OCI-LY1 (cell line): Measurements from ENCODE around the gene RSAD1.

Experiments
- H2AFZ ChIP-seq: fragments of 200-600 bp; sonication (generic), shearing (Covaris generic); 2 replicates; pipeline ENCODE4 v1.6.0; 2014; ENCODE audit warnings: antibody characterized with exemption, mild to moderate bottlenecking, low read length
- H3F3A ChIP-seq: fragments of 200-600 bp; sonication (generic), shearing (Covaris generic); 2 replicates; pipeline ENCODE4 v1.6.0; 2014; ENCODE audit warnings: mild to moderate bottlenecking, antibody characterized with exemption, low read length, moderate library complexity; ENCODE audit not compliant: insufficient read depth
- H3K27ac ChIP-seq: fragments of 200-600 bp; sonication (generic); 2 replicates; pipeline ENCODE4 v1.5.1; 2014; ENCODE audit warnings: low read length, mixed run types, mild to moderate bottlenecking, low read depth; ENCODE audit not compliant: poor library complexity, severe bottlenecking
- H3K27me3 ChIP-seq: fragments of 200-600 bp; sonication (generic); 2 replicates; pipeline ENCODE4 v1.6.0; 2014; ENCODE audit warnings: antibody characterized with exemption, mild to moderate bottlenecking, low read length, moderate library complexity; ENCODE audit not compliant: insufficient read depth
- H3K36me3 ChIP-seq: fragments of 200-600 bp; sonication (generic); 2 replicates; pipeline ENCODE4 v1.6.1; 2014; ENCODE audit warnings: mild to moderate bottlenecking, antibody characterized with exemption, low read length, moderate library complexity, mixed read lengths; ENCODE audit not compliant: insufficient read depth
- H3K4me1 ChIP-seq: fragments of 200-600 bp; sonication (generic); 2 replicates; pipeline ENCODE4 v1.5.1; 2014; ENCODE audit warnings: mild to moderate bottlenecking, low read length, moderate library complexity; ENCODE audit not compliant: insufficient read depth, severe bottlenecking
- H3K4me2 ChIP-seq: fragments of 200-600 bp; sonication (generic), shearing (Covaris generic); 2 replicates; pipeline ENCODE4 v1.6.1; 2014; ENCODE audit warnings: low read length
- H3K4me3 ChIP-seq: fragments of 200-600 bp; sonication (generic); 2 replicates; pipeline ENCODE4 v1.5.1; 2014; ENCODE audit warnings: low read length, low read depth, mild to moderate bottlenecking, mixed read lengths; ENCODE audit not compliant: poor library complexity, severe bottlenecking
- H3K79me2 ChIP-seq: fragments of 200-600 bp; shearing (Covaris generic); 2 replicates; pipeline ENCODE4 v1.6.1; 2016; ENCODE audit warnings: mixed run types, low read length, mixed read lengths; ENCODE audit not compliant: insufficient read depth
- H3K9ac ChIP-seq: fragments of 200-600 bp; sonication (generic), shearing (Covaris generic); 2 replicates; pipeline ENCODE4 v1.6.1; 2014; ENCODE audit warnings: mild to moderate bottlenecking, low read length, mixed read lengths
- H3K9me2 ChIP-seq: fragments of 200-600 bp; sonication (generic), shearing (Covaris generic); 2 replicates; pipeline ENCODE4 v1.6.1; 2014; ENCODE audit warnings: low read depth, mild to moderate bottlenecking, low read length, mixed read lengths
- H3K9me3 ChIP-seq: fragments of 200-600 bp; shearing (Covaris generic); 2 replicates; pipeline ENCODE4 v1.6.1; 2014; ENCODE audit warnings: low read length, mixed read lengths
- H4K20me1 ChIP-seq: fragments of 200-600 bp; sonication (generic), shearing (Covaris generic); 2 replicates; pipeline ENCODE4 v1.6.0; 2016; ENCODE audit warnings: mild to moderate bottlenecking, low read length; ENCODE audit not compliant: insufficient read depth
- EZH2 ChIP-seq: fragments of 200-600 bp; sonication (generic), shearing (Covaris generic); IDR thresholded peaks from 2 replicates; pipeline ENCODE4 v1.8.0; 2017; ENCODE audit warnings: borderline replicate concordance, mixed run types, mild to moderate bottlenecking, antibody characterized with exemption, low read length, moderate library complexity, mixed read lengths
- TF ChIP-seq, protein P1 (sequence below): fragments of 200-600 bp; sonication (generic), shearing (Covaris generic); IDR thresholded peaks from 2 replicates; pipeline ENCODE4 v1.5.1; 2017; ENCODE audit warnings: mild to moderate bottlenecking, antibody characterized with exemption, low read length, moderate library complexity, mixed read lengths

RSAD1 gene

DNA sequence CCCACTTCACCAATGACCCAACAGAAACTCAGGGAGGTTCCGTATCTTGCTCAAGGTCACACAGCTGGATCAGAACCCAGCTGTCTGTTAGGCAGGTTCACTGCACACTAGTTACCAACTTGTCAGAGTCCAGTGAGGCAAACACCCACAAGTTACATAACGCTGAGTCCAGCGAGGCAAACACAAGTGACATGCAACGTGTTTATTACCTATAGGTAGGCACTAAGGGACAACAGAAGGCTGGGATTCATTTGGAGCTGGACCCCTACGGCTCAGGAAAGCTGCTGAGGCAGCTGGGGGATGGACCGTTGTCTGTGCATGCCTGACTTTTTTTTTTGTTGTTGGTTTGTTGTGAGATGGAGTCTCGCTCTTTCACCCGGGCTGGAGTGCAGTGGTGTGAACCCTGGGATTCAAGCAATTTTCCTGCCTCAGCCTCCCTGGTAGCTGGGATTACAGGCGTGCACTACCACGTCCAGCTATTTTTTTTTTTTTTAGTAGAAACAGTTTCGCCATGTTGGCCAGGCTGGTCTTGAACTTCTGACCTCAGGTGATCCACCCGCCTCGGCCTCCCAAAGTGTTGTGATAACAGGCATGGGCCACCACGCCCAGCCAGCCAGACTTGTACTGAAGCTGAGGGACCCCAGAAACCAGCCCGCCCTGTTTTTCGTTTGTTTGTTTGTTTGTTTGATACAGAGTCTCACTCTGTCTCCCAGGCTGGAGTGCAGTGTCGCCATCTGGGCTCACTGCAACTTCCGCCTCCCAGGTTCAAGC is 1.9 kb upstream of the RSAD1 start:
- Histone ChIP-seq H3K27ac (no peak overlapping the region), H3K9ac (no peak overlapping the region), H3K36me3 (no peaks in the 10 kb centered on the region), H3K9me3 (no peaks in the 10 kb centered on the region), H3F3A (no peaks in the 10 kb centered on the region), H2AFZ (no peak overlapping the region), H3K4me1 (peaks cover 11% of the 10 kb centered on the region), H3K4me3 (no peak overlapping the region), H3K4me2 (no peak overlapping the region), H3K27me3 (no peaks in the 10 kb centered on the region), H3K79me2 (no peaks in the 10 kb centered on the region), H4K20me1 (no peaks in the 10 kb centered on the region), H3K9me2 (no peaks in the 10 kb centered on the region)
- TF ChIP-seq, protein P1, sequence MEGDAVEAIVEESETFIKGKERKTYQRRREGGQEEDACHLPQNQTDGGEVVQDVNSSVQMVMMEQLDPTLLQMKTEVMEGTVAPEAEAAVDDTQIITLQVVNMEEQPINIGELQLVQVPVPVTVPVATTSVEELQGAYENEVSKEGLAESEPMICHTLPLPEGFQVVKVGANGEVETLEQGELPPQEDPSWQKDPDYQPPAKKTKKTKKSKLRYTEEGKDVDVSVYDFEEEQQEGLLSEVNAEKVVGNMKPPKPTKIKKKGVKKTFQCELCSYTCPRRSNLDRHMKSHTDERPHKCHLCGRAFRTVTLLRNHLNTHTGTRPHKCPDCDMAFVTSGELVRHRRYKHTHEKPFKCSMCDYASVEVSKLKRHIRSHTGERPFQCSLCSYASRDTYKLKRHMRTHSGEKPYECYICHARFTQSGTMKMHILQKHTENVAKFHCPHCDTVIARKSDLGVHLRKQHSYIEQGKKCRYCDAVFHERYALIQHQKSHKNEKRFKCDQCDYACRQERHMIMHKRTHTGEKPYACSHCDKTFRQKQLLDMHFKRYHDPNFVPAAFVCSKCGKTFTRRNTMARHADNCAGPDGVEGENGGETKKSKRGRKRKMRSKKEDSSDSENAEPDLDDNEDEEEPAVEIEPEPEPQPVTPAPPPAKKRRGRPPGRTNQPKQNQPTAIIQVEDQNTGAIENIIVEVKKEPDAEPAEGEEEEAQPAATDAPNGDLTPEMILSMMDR: no peak
- TF ChIP-seq EZH2: no peak

DNA sequence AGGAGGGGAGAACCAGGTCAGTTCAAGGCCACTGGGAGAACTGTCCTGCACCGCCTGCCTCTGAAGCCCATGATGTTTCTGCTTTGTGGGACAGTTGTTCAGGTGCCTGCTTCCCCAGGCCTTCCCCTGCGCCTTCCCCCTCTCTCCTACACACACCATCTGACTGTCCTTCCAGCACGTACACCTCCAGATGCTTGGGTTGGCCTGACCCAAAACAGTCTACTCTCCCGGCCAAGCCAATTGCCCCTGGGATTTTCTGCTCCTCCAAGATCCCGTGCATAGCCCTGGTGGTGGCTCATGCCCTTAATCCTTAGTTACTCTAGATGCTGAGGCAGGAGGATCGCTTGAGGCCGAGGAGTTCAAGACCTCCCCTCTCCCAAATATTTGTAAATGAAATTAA is 684 bp upstream of the RSAD1 start:
- Histone ChIP-seq H3K4me2 (peak overlapping the region; percentile 59), H2AFZ (peak overlapping the region; percentile 10; the same call in 1 of the 2 replicates), H3K9me2 (no peaks in the 10 kb centered on the region), H4K20me1 (no peaks in the 10 kb centered on the region), H3K4me3 (peak overlapping the region; percentile 76), H3K36me3 (no peaks in the 10 kb centered on the region), H3K9ac (peak overlapping the region; percentile 82), H3K4me1 (peaks cover 11% of the 10 kb centered on the region), H3K9me3 (no peaks in the 10 kb centered on the region), H3K27me3 (no peaks in the 10 kb centered on the region), H3K27ac (peak overlapping the region; percentile 45), H3F3A (no peaks in the 10 kb centered on the region), H3K79me2 (no peaks in the 10 kb centered on the region)
- TF ChIP-seq, protein P1: no peak
- TF ChIP-seq EZH2: no peak

DNA sequence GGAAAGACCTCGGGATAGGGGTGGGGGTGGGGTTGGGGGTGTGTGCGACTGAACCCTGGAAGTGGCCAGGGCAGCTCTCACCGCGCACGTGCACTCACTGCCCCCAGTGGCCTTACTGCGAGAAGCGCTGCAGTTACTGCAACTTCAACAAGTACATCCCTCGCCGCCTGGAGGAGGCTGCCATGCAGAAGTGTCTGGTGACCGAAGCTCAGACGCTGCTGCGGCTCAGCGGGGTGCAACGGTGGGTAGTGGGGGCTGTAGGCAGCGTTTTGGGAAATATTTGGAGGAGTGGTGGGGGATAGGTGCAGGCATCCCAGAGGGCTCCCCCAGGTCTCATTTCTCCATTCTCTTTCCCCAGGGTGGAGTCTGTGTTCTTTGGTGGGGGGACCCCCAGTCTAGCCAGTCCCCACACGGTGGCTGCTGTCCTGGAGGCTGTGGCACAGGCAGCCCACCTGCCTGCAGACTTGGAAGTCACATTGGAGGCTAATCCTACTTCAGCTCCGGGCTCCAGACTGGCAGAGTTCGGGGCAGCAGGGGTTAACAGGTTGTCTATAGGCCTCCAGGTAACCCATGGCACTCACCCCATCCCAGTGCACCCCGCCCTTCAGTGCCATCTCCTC is 972 bp downstream of the RSAD1 start:
- no peaks in the 10 kb centered on the region for H3K9me3 ChIP-seq
- H3K27ac ChIP-seq: no peak overlapping the region
- no peaks in the 10 kb centered on the region for H3K79me2 ChIP-seq
- H3F3A ChIP-seq: no peaks in the 10 kb centered on the region
- H3K9me2 ChIP-seq: no peaks in the 10 kb centered on the region
- TF ChIP-seq EZH2: no peak
- TF ChIP-seq, protein P1: peak; percentile 44
- H3K36me3 ChIP-seq: no peaks in the 10 kb centered on the region
- peaks cover 11% of the 10 kb centered on the region for H3K4me1 ChIP-seq
- H3K4me3 ChIP-seq: peak overlapping the region; percentile 76
- peak overlapping the region; percentile 82 for H3K9ac ChIP-seq
- no peak overlapping the region for H2AFZ ChIP-seq
- no peaks in the 10 kb centered on the region for H4K20me1 ChIP-seq
- H3K27me3 ChIP-seq: no peaks in the 10 kb centered on the region
- H3K4me2 ChIP-seq: peak overlapping the region; percentile 87
